GM19023 (cell line): ENCODE measurements around the gene OGDH.

Experiments used
- ATAC-seq: cut with Tn5 transposase; IDR thresholded peaks from one replicate; pipeline ENCODE4 v1.9.1; 2021; ENCODE audit warnings: mild to moderate bottlenecking, moderate library complexity; ENCODE audit not compliant: unreplicated experiment

OGDH gene

GRCh38 chr7:44664780-44665461 lies 58.5 kb downstream of the OGDH start:
- ATAC-seq, result no peak

- no peak for ATAC-seq
Observed at GRCh38 chr7:44665531-44666213, 59.2 kb downstream of the OGDH start.

- ATAC-seq, result no peak
Observed at GRCh38 chr7:44666566-44666965, 60.1 kb downstream of the OGDH start.

GRCh38 chr7:44667190-44667589 lies 60.8 kb downstream of the OGDH start:
- ATAC-seq, result no peak

GRCh38 chr7:44671069-44671468 lies 64.6 kb downstream of the OGDH start:
- ATAC-seq, result no peak

- no peak for ATAC-seq
Observed at GRCh38 chr7:44673324-44673723, 66.9 kb downstream of the OGDH start.

GRCh38 chr7:44673771-44674170 lies 67.3 kb downstream of the OGDH start:
- no peak for ATAC-seq

GRCh38 chr7:44674381-44674780 lies 68.0 kb downstream of the OGDH start:
- ATAC-seq, result no peak

- ATAC-seq, result no peak
Observed at GRCh38 chr7:44676776-44677175, 70.3 kb downstream of the OGDH start.

GRCh38 chr7:44678101-44678470 lies 71.7 kb downstream of the OGDH start:
- ATAC-seq, result no peak

- no peak for ATAC-seq
Observed at GRCh38 chr7:44678471-44679179, 72.2 kb downstream of the OGDH start.

- ATAC-seq, result no peak
Observed at GRCh38 chr7:44681645-44682044, 75.2 kb downstream of the OGDH start.

GRCh38 chr7:44685723-44686122 lies 79.3 kb downstream of the OGDH start:
- no peak for ATAC-seq

- ATAC-seq, result no peak
Observed at GRCh38 chr7:44689427-44689826, 83.0 kb downstream of the OGDH start.

GRCh38 chr7:44693641-44694313 lies 87.3 kb downstream of the OGDH start:
- no peak for ATAC-seq

GRCh38 chr7:44694326-44694725 lies 87.9 kb downstream of the OGDH start:
- no peak for ATAC-seq

- ATAC-seq, result no peak
Observed at GRCh38 chr7:44694766-44695165, 88.3 kb downstream of the OGDH start.

GRCh38 chr7:44695756-44696155 lies 89.3 kb downstream of the OGDH start:
- ATAC-seq, result no peak

GRCh38 chr7:44696728-44697127 lies 90.3 kb downstream of the OGDH start:
- no peak for ATAC-seq

- ATAC-seq, result no peak
Observed at GRCh38 chr7:44697136-44698045, 91.0 kb downstream of the OGDH start.
